Cerebellar nuclear complex (tissue), 1 donor: ENCODE measurements around the gene NME8.

Source experiments
- DNase-seq, 2 experiments: peaks; one replicate each; lab custom pipeline; 2025; lab: John Stamatoyannopoulos, UW

Gene NME8

GRCh38 chr7:37933018-37933566 lies 84.7 kb downstream of the NME8 start:
- DNase-seq, result no peak

DNA sequence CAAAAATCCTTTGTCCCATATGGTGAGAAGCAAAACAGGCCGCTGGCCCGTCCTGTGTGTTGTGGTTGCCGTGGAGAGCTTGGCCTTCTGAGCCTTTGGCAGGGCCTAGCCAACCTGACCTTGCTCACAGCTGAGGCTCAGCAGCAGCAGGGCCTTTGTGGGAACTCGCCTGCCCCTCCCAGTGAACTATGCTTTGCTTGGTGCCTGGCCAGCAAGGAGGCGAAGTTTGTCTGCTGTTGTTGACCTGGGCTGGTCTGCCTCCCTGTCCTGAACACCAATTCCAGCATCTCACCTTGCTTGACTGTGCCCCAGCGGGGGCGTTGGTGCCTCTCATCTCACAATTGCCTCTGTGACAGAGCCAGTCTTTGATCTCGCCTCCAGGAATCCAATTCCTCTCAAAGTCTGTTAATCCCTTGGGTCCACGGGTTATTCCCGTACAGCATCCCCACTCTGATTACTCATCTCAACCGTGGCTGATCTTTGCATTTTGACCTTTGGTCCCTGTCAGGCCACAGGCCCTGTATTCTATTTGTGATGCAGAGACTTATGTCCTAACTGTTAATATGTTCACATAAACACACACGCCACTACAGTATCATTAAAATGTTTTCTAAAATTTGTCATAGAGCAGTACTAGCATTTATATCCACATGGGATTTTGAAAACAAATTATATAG lies 94.7 kb downstream of the NME8 start:
- DNase-seq, result no peak

DNA sequence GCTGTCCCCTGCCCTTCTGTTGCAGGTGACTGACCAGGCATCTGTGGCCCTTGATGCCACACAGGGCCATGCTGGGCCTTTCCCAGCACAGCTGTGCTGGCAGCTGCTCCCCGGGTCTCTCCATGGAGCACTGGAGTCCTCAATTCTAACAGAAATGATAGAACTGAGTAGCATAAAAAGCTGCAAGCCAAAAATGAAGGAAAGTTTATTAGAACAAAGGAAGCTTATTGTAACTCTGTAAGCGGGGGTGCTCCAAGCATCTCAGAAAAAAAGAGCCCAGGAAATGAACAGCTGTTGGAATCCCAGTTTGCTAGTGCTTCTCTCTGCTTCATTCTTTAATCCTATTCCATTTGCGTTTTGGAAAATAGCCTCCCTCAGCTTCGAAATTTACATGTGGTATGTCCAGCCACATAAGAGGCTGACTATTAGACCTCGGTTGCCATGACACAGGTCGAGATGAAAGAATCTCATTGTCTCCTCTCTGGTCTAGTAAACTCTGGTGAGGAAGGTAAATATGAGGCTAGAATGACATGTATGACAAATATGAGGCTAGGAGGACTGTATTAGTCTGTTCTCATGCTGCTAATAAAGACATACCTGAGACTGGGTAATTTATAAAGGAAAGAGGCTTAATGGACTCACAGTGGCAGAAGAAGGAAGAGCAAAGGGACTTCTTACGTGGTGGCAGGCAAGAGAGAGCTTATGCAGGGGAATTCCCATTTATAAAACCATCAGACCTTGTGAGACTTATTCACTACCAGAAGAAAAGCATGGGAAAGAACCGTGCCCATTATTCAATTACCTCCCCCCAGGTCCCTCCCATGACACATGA lies 95.7 kb downstream of the NME8 start:
- DNase-seq, result no peak

- DNase-seq, result no peak
Measured at GRCh38 chr7:37944737-37945054, 96.3 kb downstream of the NME8 start.

DNA sequence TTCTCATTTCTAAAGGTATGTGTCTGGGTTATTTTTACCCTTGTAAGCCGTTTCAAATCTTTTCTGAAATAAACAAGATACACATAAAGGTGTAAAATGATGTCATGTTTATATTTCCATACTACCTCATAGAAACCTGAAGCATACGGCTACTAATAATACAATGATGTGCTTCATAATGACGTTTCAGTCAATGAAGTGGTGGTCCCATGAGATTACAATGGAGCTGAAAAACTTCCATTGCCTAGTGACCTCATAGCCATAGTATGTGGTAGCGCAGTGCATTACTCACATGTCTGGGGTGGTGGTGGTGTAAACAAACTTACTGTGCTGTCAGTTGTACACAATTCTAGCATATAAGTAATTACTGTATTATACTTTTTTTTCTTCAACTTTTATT lies 96.9 kb downstream of the NME8 start:
- DNase-seq, result no peak

DNA sequence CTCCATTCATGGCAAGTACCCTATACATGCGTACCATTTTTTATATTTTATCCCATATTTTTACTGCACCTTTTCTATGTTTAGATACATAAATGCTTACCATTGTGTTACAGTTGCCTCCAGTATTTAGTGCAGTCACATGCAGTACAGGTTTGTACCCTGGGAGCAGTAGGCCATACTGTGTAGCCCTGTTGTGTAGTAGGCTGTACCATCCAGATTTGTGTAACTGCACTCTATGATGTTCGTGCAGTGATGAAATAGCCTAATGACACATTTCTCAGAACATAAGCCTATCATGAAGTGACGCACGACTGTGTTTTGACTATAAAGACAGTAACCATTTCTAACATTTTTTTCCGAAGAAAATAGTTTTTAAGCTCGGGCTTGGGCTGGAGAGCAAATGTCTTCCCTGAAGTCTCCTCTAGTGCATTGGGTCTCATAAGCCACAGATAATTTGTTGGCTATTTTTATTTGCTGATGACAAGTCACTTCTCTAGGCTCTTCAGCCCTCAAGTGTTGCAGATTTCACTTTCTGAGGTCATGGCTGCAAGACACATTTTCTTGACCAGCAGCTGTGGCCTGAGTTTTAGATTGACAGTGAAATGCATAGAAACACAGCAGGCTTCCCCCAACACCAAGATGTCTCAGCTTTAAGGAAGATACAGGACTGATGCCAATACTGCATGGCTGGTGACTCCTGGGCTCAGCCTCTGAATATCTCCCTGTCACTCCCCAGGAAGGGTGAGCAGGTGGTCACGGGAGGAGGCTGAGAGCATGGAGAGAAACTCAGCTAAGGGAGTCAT lies 98.9 kb downstream of the NME8 start:
- DNase-seq, result no peak

DNA sequence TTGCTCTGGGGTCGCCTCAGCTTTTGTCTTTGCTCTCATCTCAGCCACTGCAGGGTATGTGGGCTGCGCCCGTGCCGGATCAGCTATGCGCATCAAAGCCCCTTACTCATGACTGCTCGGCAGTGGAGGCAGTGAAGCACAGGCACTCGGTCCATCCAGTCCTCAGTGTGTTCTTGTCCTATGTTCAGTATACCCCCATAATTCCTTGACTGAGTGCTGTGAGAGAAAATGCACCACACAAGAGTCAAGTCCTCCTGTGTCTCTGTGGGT lies 99.5 kb downstream of the NME8 start:
- no peak for DNase-seq
